Ishikawa (cell line): ENCODE measurements around the gene DHODH.

Source experiments
- CEBPB ChIP-seq: IDR thresholded peaks from 2 replicates; pipeline ENCODE4 v1.6.1; 2012
- CREB1 ChIP-seq: IDR thresholded peaks from 2 replicates; pipeline ENCODE4 v1.6.1; 2012; ENCODE audit warnings: low read depth
- EGR1 ChIP-seq: IDR thresholded peaks from 2 replicates; pipeline ENCODE4 v1.6.1; 2012
- EP300 ChIP-seq: IDR thresholded peaks from 2 replicates; pipeline ENCODE4 v1.6.1; 2012; ENCODE audit warnings: borderline replicate concordance
- FOXM1 ChIP-seq: IDR thresholded peaks from 2 replicates; pipeline ENCODE4 v1.6.1; 2012; ENCODE audit warnings: low read depth, borderline replicate concordance
- NFIC ChIP-seq: IDR thresholded peaks from 2 replicates; pipeline ENCODE4 v1.6.1; 2012
- RAD21 ChIP-seq: IDR thresholded peaks from 2 replicates; pipeline ENCODE4 v1.6.1; 2012; ENCODE audit warnings: low read depth
- TAF1 ChIP-seq: IDR thresholded peaks from 2 replicates; pipeline ENCODE4 v1.6.1; 2012; ENCODE audit warnings: low read depth, mild to moderate bottlenecking
- TCF12 ChIP-seq: IDR thresholded peaks from 2 replicates; pipeline ENCODE4 v1.6.1; 2012; ENCODE audit warnings: low read depth
- TEAD4 ChIP-seq: IDR thresholded peaks from 2 replicates; pipeline ENCODE4 v1.6.1; 2012
- YY1 ChIP-seq: IDR thresholded peaks from 2 replicates; pipeline ENCODE4 v1.6.1; 2012; ENCODE audit warnings: low read depth
- ZBTB7A ChIP-seq: IDR thresholded peaks from 2 replicates; pipeline ENCODE4 v1.6.1; 2012; ENCODE audit warnings: low read depth
- TF ChIP-seq, protein P1 (sequence below): IDR thresholded peaks from 2 replicates; pipeline ENCODE4 v1.6.1; 2012
- TF ChIP-seq, protein P2 (sequence below): IDR thresholded peaks from 2 replicates; pipeline ENCODE4 v1.6.1; 2012; ENCODE audit warnings: low read depth, mild to moderate bottlenecking
- TF ChIP-seq, protein P3 (sequence below): IDR thresholded peaks from 2 replicates; pipeline ENCODE4 v1.6.1; 2012

Gene DHODH

DNA sequence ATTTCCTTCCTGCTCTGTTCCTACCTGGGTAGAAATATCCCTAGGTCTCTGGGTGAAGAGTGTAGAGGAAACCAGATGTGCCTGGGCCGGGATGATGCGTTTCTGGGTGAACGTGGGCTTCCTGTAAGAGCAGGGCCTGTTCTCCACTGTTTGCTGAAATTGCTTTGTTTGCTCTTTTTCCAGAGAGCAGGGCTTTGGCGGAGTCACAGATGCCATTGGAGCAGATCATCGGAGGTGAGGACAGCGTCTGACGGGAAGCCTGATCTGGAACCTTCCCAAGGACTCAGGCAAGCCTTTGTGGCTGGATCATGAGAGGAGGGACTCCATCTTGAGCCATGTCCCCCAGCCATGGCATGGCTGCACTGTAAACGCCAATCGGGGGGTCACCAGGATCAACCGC is 15.4 kb downstream of the DHODH start:
- no peak for TF ChIP-seq RAD21
- no peak for TF ChIP-seq TAF1
- no peak for TF ChIP-seq YY1
- no peak for TF ChIP-seq CREB1
- TF ChIP-seq ZBTB7A, result no peak
- TF ChIP-seq NFIC, result no peak
- TF ChIP-seq EP300, result no peak
- TF ChIP-seq, protein P1, sequence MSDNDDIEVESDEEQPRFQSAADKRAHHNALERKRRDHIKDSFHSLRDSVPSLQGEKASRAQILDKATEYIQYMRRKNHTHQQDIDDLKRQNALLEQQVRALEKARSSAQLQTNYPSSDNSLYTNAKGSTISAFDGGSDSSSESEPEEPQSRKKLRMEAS, result no peak
- TF ChIP-seq TCF12, result no peak
- no peak for TF ChIP-seq FOXM1
- no peak for TF ChIP-seq EGR1
- TF ChIP-seq, protein P2, sequence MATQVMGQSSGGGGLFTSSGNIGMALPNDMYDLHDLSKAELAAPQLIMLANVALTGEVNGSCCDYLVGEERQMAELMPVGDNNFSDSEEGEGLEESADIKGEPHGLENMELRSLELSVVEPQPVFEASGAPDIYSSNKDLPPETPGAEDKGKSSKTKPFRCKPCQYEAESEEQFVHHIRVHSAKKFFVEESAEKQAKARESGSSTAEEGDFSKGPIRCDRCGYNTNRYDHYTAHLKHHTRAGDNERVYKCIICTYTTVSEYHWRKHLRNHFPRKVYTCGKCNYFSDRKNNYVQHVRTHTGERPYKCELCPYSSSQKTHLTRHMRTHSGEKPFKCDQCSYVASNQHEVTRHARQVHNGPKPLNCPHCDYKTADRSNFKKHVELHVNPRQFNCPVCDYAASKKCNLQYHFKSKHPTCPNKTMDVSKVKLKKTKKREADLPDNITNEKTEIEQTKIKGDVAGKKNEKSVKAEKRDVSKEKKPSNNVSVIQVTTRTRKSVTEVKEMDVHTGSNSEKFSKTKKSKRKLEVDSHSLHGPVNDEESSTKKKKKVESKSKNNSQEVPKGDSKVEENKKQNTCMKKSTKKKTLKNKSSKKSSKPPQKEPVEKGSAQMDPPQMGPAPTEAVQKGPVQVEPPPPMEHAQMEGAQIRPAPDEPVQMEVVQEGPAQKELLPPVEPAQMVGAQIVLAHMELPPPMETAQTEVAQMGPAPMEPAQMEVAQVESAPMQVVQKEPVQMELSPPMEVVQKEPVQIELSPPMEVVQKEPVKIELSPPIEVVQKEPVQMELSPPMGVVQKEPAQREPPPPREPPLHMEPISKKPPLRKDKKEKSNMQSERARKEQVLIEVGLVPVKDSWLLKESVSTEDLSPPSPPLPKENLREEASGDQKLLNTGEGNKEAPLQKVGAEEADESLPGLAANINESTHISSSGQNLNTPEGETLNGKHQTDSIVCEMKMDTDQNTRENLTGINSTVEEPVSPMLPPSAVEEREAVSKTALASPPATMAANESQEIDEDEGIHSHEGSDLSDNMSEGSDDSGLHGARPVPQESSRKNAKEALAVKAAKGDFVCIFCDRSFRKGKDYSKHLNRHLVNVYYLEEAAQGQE, result no peak
- TF ChIP-seq CEBPB, result no peak
- TF ChIP-seq, protein P3, sequence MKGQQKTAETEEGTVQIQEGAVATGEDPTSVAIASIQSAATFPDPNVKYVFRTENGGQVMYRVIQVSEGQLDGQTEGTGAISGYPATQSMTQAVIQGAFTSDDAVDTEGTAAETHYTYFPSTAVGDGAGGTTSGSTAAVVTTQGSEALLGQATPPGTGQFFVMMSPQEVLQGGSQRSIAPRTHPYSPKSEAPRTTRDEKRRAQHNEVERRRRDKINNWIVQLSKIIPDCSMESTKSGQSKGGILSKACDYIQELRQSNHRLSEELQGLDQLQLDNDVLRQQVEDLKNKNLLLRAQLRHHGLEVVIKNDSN, result no peak
- TF ChIP-seq TEAD4, result no peak

DNA sequence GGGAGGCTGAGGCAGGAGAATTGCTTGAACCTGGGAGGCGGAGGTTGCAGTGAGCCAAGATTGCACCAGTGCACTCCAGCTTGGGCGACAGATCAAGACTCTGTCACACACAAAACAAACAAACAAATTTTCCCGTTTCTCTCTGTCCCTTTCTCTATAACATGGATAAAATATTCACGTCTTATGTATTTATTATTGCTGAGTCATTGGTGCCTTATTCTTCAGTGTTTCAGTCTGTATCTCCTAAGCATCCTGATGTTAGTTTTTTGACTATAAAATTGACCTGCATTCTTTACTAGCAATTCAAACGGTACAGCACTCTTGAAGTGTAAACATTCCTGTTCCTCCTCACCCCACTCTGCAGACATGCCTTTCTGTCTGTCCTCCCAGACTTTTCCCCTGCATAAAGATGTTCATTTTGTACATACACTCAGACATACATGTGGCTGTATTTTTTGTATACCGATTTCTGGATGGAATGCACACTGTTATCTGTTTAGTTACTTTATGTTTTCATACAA is 16.4 kb downstream of the DHODH start:
- TF ChIP-seq NFIC, result no peak
- no peak for TF ChIP-seq FOXM1
- TF ChIP-seq CREB1, result no peak
- no peak for TF ChIP-seq TCF12
- no peak for TF ChIP-seq TAF1
- TF ChIP-seq RAD21, result no peak
- no peak for TF ChIP-seq TEAD4
- no peak for TF ChIP-seq CEBPB
- TF ChIP-seq ZBTB7A, result no peak
- TF ChIP-seq, protein P3, result no peak
- TF ChIP-seq, protein P1, result no peak
- TF ChIP-seq EP300, result no peak
- TF ChIP-seq, protein P2, result no peak
- no peak for TF ChIP-seq EGR1
- no peak for TF ChIP-seq YY1

DNA sequence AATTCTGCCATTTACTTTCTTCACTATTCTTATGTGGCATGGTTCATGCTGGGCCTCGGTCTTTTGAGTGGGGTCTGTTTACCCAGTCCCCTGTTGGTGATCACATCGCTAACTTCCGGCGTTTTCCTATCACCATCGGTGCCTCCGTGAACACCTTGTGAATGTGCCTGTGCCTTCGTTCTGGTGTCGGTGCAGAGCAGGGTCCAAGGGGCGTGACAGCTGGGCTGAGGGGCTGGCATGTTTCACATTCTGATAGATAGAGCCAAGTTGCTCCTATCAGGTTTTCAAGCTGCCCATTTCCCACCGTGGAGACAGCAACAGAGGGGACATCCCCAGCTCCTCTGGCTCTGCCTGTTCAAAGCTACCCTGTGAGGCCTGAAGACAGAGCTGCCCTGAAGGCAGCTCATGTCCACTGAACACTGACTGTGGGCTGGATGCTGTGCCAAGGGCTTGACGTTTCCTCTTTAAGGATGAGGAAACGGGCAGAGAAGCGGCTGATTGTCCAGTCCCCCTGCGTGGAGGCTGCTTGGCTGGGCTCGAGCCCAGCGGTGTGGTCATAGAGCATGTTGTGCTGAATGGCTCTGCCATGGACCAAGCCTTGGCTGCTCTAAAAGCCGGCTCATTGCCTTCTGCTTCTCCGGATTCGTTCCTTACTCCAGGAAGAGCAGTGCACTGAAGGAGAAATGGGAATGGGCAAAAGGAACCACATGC is 17.0 kb downstream of the DHODH start:
- TF ChIP-seq NFIC, result no peak
- no peak for TF ChIP-seq CEBPB
- TF ChIP-seq, protein P3, result no peak
- no peak for TF ChIP-seq RAD21
- TF ChIP-seq ZBTB7A, result no peak
- TF ChIP-seq, protein P1, result no peak
- no peak for TF ChIP-seq FOXM1
- TF ChIP-seq EGR1, result no peak
- no peak for TF ChIP-seq TEAD4
- no peak for TF ChIP-seq TCF12
- TF ChIP-seq TAF1, result no peak
- no peak for TF ChIP-seq CREB1
- no peak for TF ChIP-seq EP300
- TF ChIP-seq, protein P2, result no peak
- TF ChIP-seq YY1, result no peak
